HepG2 (cell line): ENCODE data around the gene STN1. TPM values are rescaled to one million over a fixed set of nuclear protein-coding genes. Genes with fewer than 3 reads are reported as not detected.
A peak's percentile ranks its signal among the peaks of the same experiment; 100 is the strongest.
"Not testable (repeated sequence)": the region's sequence is repeated elsewhere in the genome, so short reads cannot be mapped to it uniquely, and the experiment has no call there.

ENCODE experiments used
- ATAC-seq: fragments of 200-7000 bp; cut with Tn5 transposase; 3 replicates; pipeline ENCODE4 v1.9.1; 2020; ENCODE audit warnings: mild to moderate bottlenecking, moderate library complexity
- BruUV-seq: library from RNA; stranded (reverse); fragments of 400-500 nt; replicated peaks from 2 replicates; lab custom pipeline; 2021; lab: Mats Ljungman, UMichigan
- CTCF ChIA-PET: fragments of 300-600 bp; formaldehyde crosslinking; extraction: SDS; loops from one replicate; lab custom pipeline; 2021; ENCODE audit warnings: low total read pairs, inconsistent platforms, low intra/inter-chr PET ratio; lab: Yijun Ruan, JAX
- POLR2A ChIA-PET: fragments of 350-600 bp; sonication (Branson Sonifier 250); formaldehyde crosslinking; loops from one replicate; lab custom pipeline; 2020; ENCODE audit warnings: antibody characterized with exemption, inconsistent platforms; lab: Yijun Ruan, JAX
- DNase-seq: peaks from one replicate; pipeline ENCODE4 v3.0.0-alpha.2; 2015; ENCODE audit warnings: low spot score
- FAIRE-seq: peaks from 3 replicates; lab custom pipeline; 2011; peaks lifted over from hg19 to GRCh38; lab: Jason Lieb, UNC
- H2AFZ ChIP-seq: one replicate; pipeline ENCODE4 v1.6.1; 2011; ENCODE audit warnings: low read length, inconsistent platforms
- H3K27ac ChIP-seq: fragments of 300-600 bp; 3 replicates; pipeline ENCODE4 v1.8.0; 2011; ENCODE audit warnings: mixed run types, mild to moderate bottlenecking, mixed read lengths, low read length, inconsistent platforms; ENCODE audit not compliant: insufficient read depth; ENCODE audit errors: extremely low read length
- H3K27me3 ChIP-seq, 2 experiments: fragments of 200-600 bp in 1 of 2; 2 replicates in 1 of 2; 3 replicates in 1 of 2; pipeline versions ENCODE4 v1.6.0 to v1.8.0; 2011; ENCODE audit warnings: low read length in 2 of 2, mild to moderate bottlenecking in 2 of 2, moderate library complexity in 2 of 2, inconsistent platforms in 1 of 2; ENCODE audit not compliant: insufficient read depth in 2 of 2, control insufficient read depth in 1 of 2
- H3K36me3 ChIP-seq, 2 experiments: fragments of 200-600 bp in 1 of 2; replicated peaks in 1 of 2; 2 replicates in 1 of 2; 3 replicates in 1 of 2; pipeline versions ENCODE4 v1.5.1 to v1.8.0; 2011; ENCODE audit warnings: low read length in 2 of 2, inconsistent platforms in 1 of 2; ENCODE audit not compliant: insufficient read depth in 2 of 2, control insufficient read depth in 1 of 2
- H3K4me1 ChIP-seq: 2 replicates; pipeline ENCODE4 v1.5.1; 2012; ENCODE audit warnings: low read length, inconsistent platforms; ENCODE audit not compliant: insufficient read depth
- H3K4me2 ChIP-seq: 2 replicates; pipeline ENCODE4 v1.6.0; 2011; ENCODE audit warnings: low read depth, low read length, inconsistent platforms
- H3K4me3 ChIP-seq, 3 experiments: fragments of 200-600 bp in 1 of 3; sonication (generic), shearing (Covaris generic) in 1 of 3; replicated peaks in 1 of 3; 2 replicates each; pipeline ENCODE4 v1.5.1; 2011 to 2016; ENCODE audit warnings: low read length in 3 of 3, inconsistent platforms in 2 of 3, low read depth in 2 of 3, mild to moderate bottlenecking in 2 of 3, control low read depth in 1 of 3, mixed read lengths in 1 of 3; ENCODE audit not compliant: insufficient read depth in 1 of 3
- H3K79me2 ChIP-seq: one replicate; pipeline ENCODE4 v1.6.1; 2011; ENCODE audit warnings: low read length, inconsistent platforms; ENCODE audit not compliant: insufficient read depth
- H3K9ac ChIP-seq: 2 replicates; pipeline ENCODE4 v1.6.0; 2011; ENCODE audit warnings: mild to moderate bottlenecking, low read depth, low read length, inconsistent platforms; ENCODE audit not compliant: insufficient read depth
- H3K9me3 ChIP-seq: 2 replicates; pipeline ENCODE4 v1.5.1; 2012; ENCODE audit warnings: mild to moderate bottlenecking, low read length
- H4K20me1 ChIP-seq: 2 replicates; pipeline ENCODE4 v1.6.0; 2011; ENCODE audit warnings: inconsistent platforms, mild to moderate bottlenecking, low read length, moderate library complexity; ENCODE audit not compliant: insufficient read depth
- TSC22D2 ChIP-seq: sonication (generic); formaldehyde crosslinking; IDR thresholded peaks from 2 replicates; pipeline ENCODE4 v1.5.1; 2020; ENCODE audit warnings: missing genetic modification reagents, mild to moderate bottlenecking, borderline replicate concordance
- ZFY ChIP-seq: sonication (generic); formaldehyde crosslinking; IDR thresholded peaks from 2 replicates; pipeline ENCODE4 v1.4.0; 2020; ENCODE audit warnings: missing genetic modification reagents
- ZKSCAN5 ChIP-seq: sonication (generic); formaldehyde crosslinking; IDR thresholded peaks from 2 replicates; pipeline ENCODE4 v1.5.1; 2020; ENCODE audit warnings: mild to moderate bottlenecking, missing genetic modification reagents
- ZNF274 ChIP-seq: sonication (generic); formaldehyde crosslinking; IDR thresholded peaks from 2 replicates; pipeline ENCODE4 v1.5.1; 2020; ENCODE audit warnings: mild to moderate bottlenecking, missing genetic modification reagents
- WGBS: methylation state at CpG from one replicate; pipeline ENCODE4 v1.1.6; 2017; ENCODE audit warnings: low lambda C conversion rate; 5-methylcytosine and 5-hydroxymethylcytosine counted together
- in situ Hi-C: cut with HindIII; loops from 2 replicates; pipeline ENCODE4 v1.10.0; 2017; ENCODE audit warnings: low pct_unique_long_range_greater_than_20kb; ENCODE audit not compliant: extremely low pct_ligation_motif_present
- intact Hi-C: fragments of 100-400 bp; cut with micrococcal nuclease; formaldehyde crosslinking; loops from one replicate; pipeline ENCODE4 v1.10.0; 2022; ENCODE audit not compliant: unreplicated experiment
- polyA plus RNA-seq, 8 experiments: library from polyadenylated mRNA; depleted of rRNA in 3 of 8; stranded (reverse) in 7 of 8; unstranded in 1 of 8; fragments of >200 nt; fragmentation: Illumina TruSeq in 4 of 8; extraction: Trizol in 4 of 8; gene quantifications; 2 replicates each; pipeline versions ENCODE4 v1.2.1 to v1.2.3, GENCODE V29; 2011 to 2016; ENCODE audit warnings: low read depth in 4 of 8, missing spikeins in 1 of 8, mixed read lengths in 1 of 8; ENCODE audit not compliant: insufficient read depth in 1 of 8
- total RNA-seq, 5 experiments: library from RNA; depleted of rRNA; stranded (reverse); fragments of >200 nt; fragmentation: Illumina TruSeq; extraction: Trizol; gene quantifications; 2 replicates each; pipeline ENCODE4 v1.2.3, GENCODE V29; 2016; ENCODE audit warnings: low read depth in 1 of 5

Gene STN1
- total and polyA plus RNA-seq, 2 of the 13 experiments (the other 11 are each of a cell fraction or from before 2014, with no cell fraction given) = 17.6 to 22.7 TPM

DNA sequence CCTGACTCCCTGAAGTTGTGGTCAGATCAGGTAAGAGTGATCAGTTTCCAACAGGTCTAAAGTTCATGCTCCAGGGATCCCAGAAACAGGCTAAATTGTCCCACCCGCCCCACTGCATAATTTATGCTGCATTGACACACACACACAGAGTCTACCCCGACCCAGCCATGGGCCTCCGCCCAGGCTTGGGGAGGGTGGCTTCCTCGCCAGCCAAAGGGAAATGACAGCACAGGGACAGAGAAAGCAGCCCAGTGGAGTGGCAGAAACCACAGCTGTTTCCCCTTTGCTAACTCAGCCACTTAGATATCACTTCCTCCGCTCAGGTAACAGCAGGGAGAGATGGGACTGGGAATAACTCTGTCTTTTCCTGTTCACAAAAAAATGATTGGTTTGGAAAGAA is 72.0 kb downstream of the STN1 start:
- peak; percentile 13; the same call in 1 of the 3 replicates for ATAC-seq
- DNase-seq = no peak
- no peak overlapping the region for H3K4me2 ChIP-seq
- 72% methylated on average over 5 of the region's 5 CpGs for WGBS
- no peaks in the 10 kb centered on the region for H3K9me3 ChIP-seq
- peaks cover 12 to 29% of the 10 kb centered on the region in 2 experiments for H3K36me3 ChIP-seq
- FAIRE-seq = no peak
- in situ Hi-C loops = no loop called here
- no peak overlapping the region for H2AFZ ChIP-seq
- TF ChIP-seq TSC22D2 (CRISPR knock-in tag) (no peak), ZKSCAN5 (no peak), ZNF274 (CRISPR knock-in tag) (no peak), ZFY (CRISPR knock-in tag) (no peak)
- CTCF ChIA-PET = no interaction called here
- no peak overlapping the region for H3K27ac ChIP-seq
- peaks cover 91% of the 10 kb centered on the region for H3K79me2 ChIP-seq
- H3K27me3 ChIP-seq = no peaks in the 10 kb centered on the region
- BruUV-seq = no TSS peak
- POLR2A ChIA-PET = no interaction called here
- H3K4me3 ChIP-seq = no peak overlapping the region
- H4K20me1 ChIP-seq = peaks cover 45% of the 10 kb centered on the region
- no peak overlapping the region for H3K9ac ChIP-seq
- intact Hi-C loops = no loop called here
- peaks cover 90% of the 10 kb centered on the region for H3K4me1 ChIP-seq

DNA sequence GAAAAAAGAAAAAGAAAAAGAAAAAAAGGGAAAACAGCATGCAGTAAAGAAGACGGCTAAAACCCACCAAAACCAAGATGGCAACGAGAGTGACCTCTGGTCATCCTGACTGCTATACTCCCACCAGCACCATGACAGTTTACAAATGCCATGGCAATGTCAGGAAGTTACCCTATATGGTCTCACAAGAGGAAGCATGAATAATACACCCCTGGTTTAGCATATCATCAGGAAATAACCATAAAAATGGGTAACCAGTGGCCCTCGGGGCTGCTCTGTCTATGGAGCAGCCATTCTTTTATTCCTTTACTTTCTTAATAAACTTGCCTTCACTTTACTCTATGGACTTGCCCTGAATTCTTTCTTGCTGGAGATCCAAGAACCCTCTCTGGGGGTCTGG is 72.6 kb downstream of the STN1 start:
- Histone ChIP-seq H4K20me1 (peaks cover 46% of the 10 kb centered on the region), H3K36me3 (peaks cover 9 to 23% of the 10 kb centered on the region in 2 experiments), H3K79me2 (peaks cover 91% of the 10 kb centered on the region), H3K4me1 (peaks cover 90% of the 10 kb centered on the region)
- H3K9me3 ChIP-seq, H3K9ac ChIP-seq, H3K4me2 ChIP-seq, intact Hi-C loops, DNase-seq, ATAC-seq, FAIRE-seq, in situ Hi-C loops, H3K4me3 ChIP-seq, H3K27ac ChIP-seq, CTCF ChIA-PET, H2AFZ ChIP-seq, BruUV-seq, POLR2A ChIA-PET, H3K27me3 ChIP-seq: not testable (repeated sequence)
- 98% methylated on average over 3 of the region's 3 CpGs for whole genome bisulfite sequencing
